Stomach smooth muscle (tissue), 2 donors: ENCODE measurements around the gene CNGB1.
"Not testable (repeated sequence)": the region's sequence is repeated elsewhere in the genome, so short reads cannot be mapped to it uniquely, and the experiment has no call there.

Source experiments
- H3K27ac ChIP-seq: one replicate; pipeline ENCODE4 v1.7.0; 2013; ENCODE audit warnings: mild to moderate bottlenecking, low read length, inconsistent platforms
- H3K27me3 ChIP-seq, 2 donors: one replicate each; pipeline ENCODE4 v1.7.0; 2013; ENCODE audit warnings: low read length in 2 of 2; ENCODE audit not compliant: insufficient read depth in 2 of 2, control insufficient read depth in 1 of 2
- H3K36me3 ChIP-seq, 2 donors: one replicate each; pipeline ENCODE4 v1.7.0; 2013; ENCODE audit warnings: low read length in 2 of 2; ENCODE audit not compliant: control insufficient read depth in 2 of 2, insufficient read depth in 2 of 2
- H3K4me1 ChIP-seq: one replicate; pipeline ENCODE4 v1.7.0; 2013; ENCODE audit warnings: low read length; ENCODE audit not compliant: control insufficient read depth, insufficient read depth
- H3K4me3 ChIP-seq, 2 donors: one replicate each; pipeline ENCODE4 v1.7.0; 2013; ENCODE audit warnings: low read length in 2 of 2
- H3K9ac ChIP-seq, 2 donors: one replicate each; pipeline ENCODE4 v1.7.0; 2013; ENCODE audit warnings: low read length in 2 of 2, mild to moderate bottlenecking in 1 of 2
- H3K9me3 ChIP-seq, 2 donors: one replicate each; pipeline ENCODE4 v1.7.0; 2013; ENCODE audit warnings: low read length in 2 of 2; ENCODE audit not compliant: control insufficient read depth in 2 of 2
- donor health status: healthy.
- donor health status: Pancreatic carcinoma.

The CNGB1 gene

DNA sequence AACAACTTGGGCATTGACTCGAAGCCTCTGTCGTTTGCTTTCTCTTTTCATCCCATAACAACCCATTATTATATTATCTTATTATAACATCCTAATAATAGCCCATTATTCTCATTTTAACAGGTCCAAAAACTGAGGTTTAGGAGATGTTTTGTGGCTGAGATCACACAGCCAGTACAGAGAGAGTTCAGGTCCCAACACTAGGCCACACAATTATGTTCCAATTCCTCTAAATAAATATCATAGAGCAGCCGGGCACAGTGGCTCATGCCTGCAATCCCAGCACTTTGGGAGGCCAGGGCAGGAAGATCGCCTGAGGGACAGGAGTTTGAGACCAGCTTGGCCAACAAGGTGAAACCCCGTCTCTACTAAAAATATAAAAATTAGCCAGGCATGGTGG is 128.3 kb downstream of the CNGB1 start:
- H3K36me3 ChIP-seq, result no peaks in the 10 kb centered on the region
- no peaks in the 10 kb centered on the region for H3K4me1 ChIP-seq
- peaks cover 0 to 2% of the 10 kb centered on the region in 2 donors for H3K27me3 ChIP-seq
- H3K4me3 ChIP-seq, result no peak overlapping the region
- H3K9ac ChIP-seq, result no peak overlapping the region
- no peaks in the 10 kb centered on the region for H3K9me3 ChIP-seq
- no peak overlapping the region for H3K27ac ChIP-seq

DNA sequence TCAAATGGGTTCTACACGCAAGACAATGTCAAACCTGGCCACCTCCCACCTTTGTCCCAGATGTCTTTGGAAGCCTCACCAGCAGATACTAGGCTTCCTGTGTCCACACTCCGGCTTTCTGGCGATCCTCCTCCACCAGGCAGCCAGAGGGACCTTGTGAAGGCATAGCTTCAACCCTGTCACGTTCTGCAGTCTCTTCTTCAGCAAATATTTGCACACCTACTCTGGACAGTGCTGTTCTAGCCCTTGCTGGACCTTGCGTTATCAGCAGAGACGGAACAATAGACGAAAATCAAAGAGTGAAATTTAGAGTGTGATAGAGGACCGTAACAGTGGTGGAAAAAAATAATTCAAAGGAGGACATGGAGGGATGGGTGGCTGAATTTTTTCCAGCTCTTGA is 130.1 kb downstream of the CNGB1 start:
- Histone ChIP-seq H3K36me3 (no peaks in the 10 kb centered on the region), H3K27me3 (peaks cover 0 to 2% of the 10 kb centered on the region in 2 donors), H3K27ac (no peak overlapping the region), H3K9ac (no peak overlapping the region), H3K4me3 (no peak overlapping the region), H3K9me3 (no peaks in the 10 kb centered on the region), H3K4me1 (no peaks in the 10 kb centered on the region)

- Histone ChIP-seq H3K9ac (no peak overlapping the region), H3K36me3 (no peaks in the 10 kb centered on the region), H3K27me3 (peaks cover 0 to 2% of the 10 kb centered on the region in 2 donors), H3K4me1 (no peaks in the 10 kb centered on the region), H3K4me3 (no peak overlapping the region), H3K9me3 (no peaks in the 10 kb centered on the region), H3K27ac (no peak overlapping the region)
These were observed 132.8 kb downstream of the CNGB1 start for GRCh38 chr16:57838161-57838560.

DNA sequence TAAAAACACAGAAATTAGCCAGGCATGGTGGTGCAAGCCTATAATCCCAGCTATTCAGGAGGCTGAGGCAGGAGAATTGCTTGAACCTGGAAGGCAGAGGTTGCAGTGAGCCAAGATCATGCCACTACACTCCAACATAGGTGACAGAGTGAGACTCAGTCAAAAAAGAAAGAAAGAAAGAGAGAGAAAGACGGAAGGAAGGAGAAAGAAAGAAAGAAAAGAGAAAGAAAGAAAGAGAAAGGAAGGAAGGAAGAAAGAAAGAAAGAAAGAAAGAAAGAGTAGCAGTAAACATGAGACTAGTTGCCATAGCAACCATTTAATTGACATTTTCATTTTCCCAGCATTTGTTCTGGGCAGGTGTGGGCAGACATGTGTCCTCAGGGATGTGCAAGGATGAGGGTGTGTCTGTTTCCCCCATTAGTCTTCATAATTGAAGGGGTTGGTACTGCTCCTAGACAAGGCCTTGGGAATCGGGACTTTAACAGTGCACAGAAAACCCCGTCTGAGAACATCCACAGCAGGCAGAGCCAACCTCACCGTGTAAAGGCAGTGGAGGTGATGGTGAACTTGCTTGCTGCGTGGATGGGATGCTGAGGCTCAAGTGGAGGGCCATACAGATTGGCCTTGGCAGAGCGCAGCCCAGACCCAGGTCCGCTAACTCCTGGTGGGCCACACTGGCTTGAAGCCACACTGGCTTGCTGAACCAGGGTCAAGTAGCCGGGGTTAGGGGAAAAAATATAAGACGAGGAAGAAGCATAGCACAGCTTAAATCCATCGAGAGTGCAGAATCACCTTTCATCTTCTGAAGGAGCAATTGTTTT is 133.4 kb downstream of the CNGB1 start:
- no peak overlapping the region for H3K4me3 ChIP-seq
- no peaks in the 10 kb centered on the region for H3K4me1 ChIP-seq
- H3K9ac ChIP-seq, result no peak overlapping the region
- H3K27me3 ChIP-seq, result peaks cover 0 to 2% of the 10 kb centered on the region in 2 donors
- H3K9me3 ChIP-seq, result no peaks in the 10 kb centered on the region
- no peaks in the 10 kb centered on the region for H3K36me3 ChIP-seq
- no peak overlapping the region for H3K27ac ChIP-seq

DNA sequence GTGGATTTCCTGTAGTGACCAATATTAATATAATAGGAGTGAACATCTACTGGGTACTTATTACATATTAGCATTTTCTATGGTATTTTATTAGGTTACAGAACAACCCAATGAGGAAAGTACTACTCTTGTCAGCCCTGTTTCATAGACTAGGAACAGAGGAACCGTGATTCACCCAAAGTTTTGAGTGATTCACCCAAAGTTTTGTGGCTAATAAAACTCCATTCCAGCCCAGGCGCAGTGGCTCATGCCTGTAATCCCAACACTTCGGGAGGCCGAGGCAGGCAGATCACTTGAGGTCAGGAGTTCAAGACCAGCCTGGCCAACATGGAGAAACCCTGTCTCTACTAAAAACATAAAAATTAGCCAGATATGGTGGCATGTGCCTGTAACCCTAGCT is 135.5 kb downstream of the CNGB1 start:
- not testable (repeated sequence) for H3K27me3 ChIP-seq, H3K9me3 ChIP-seq, H3K36me3 ChIP-seq, H3K27ac ChIP-seq, H3K4me1 ChIP-seq, H3K9ac ChIP-seq, H3K4me3 ChIP-seq

GRCh38 chr16:57834936-57835335 is 136.0 kb downstream of the CNGB1 start:
- Histone ChIP-seq H3K9ac (no peak overlapping the region), H3K36me3 (no peaks in the 10 kb centered on the region), H3K4me3 (no peak overlapping the region), H3K9me3 (no peaks in the 10 kb centered on the region), H3K27me3 (peaks cover 0 to 2% of the 10 kb centered on the region in 2 donors), H3K4me1 (no peaks in the 10 kb centered on the region), H3K27ac (no peak overlapping the region)
